Testis (tissue), 3 donors: ENCODE measurements around the gene DDR2. TPM values are rescaled to one million over a fixed set of nuclear protein-coding genes. Genes with fewer than 3 reads are reported as not detected.
"Not testable (repeated sequence)": the region's sequence is repeated elsewhere in the genome, so short reads cannot be mapped to it uniquely, and the experiment has no call there.

Source experiments
- DNase-seq: peaks from one replicate; pipeline ENCODE4 v3.0.0-alpha.2; 2019
- H3K27ac ChIP-seq, 2 donors: fragments of 200-600 bp; sonication (generic); one replicate each; pipeline ENCODE4 v1.5.1; 2019
- H3K27me3 ChIP-seq: fragments of 200-600 bp; sonication (generic); one replicate; pipeline ENCODE4 v1.5.1; 2019
- H3K36me3 ChIP-seq: fragments of 200-600 bp; sonication (generic); one replicate; pipeline ENCODE4 v1.5.1; 2017; ENCODE audit warnings: low read depth; ENCODE audit errors: missing control alignments
- H3K4me1 ChIP-seq: fragments of 200-600 bp; sonication (generic); one replicate; pipeline ENCODE4 v1.5.1; 2019
- H3K4me3 ChIP-seq, 2 donors: fragments of 200-600 bp; sonication (generic); one replicate each; pipeline ENCODE4 v1.5.1; 2017 to 2019
- H3K9me3 ChIP-seq: fragments of 200-600 bp; sonication (generic); one replicate; pipeline ENCODE4 v1.5.1; 2017
- POLR2A ChIP-seq: fragments of 450-650 bp; IDR thresholded peaks from one replicate; pipeline ENCODE4 v1.6.1; 2017; ENCODE audit warnings: antibody characterized with exemption, mild to moderate bottlenecking, moderate library complexity
- WGBS, 2 donors: methylation state at CpG; one replicate each; pipeline ENCODE4 v1.1.5; 2018; 5-methylcytosine and 5-hydroxymethylcytosine counted together
- intact Hi-C: fragments of 100-400 bp; cut with DNase I; formaldehyde crosslinking; loops from one replicate; pipeline ENCODE4 v1.15.1; 2023; ENCODE audit warnings: low total_unique reads
- polyA plus RNA-seq: library from polyadenylated mRNA; stranded (reverse); fragments of 350-450 nt; fragmentation: Illumina TruSeq; extraction: RNeasy Lipid Tissue Mini Kit (QIAGEN cat#74804); gene quantifications from one replicate; pipeline ENCODE4 v1.2.3, GENCODE V29; 2014; ENCODE audit warnings: low read depth, low replicate concordance; ENCODE audit not compliant: insufficient read depth
- total RNA-seq, 2 donors: library from RNA; depleted of rRNA; stranded (reverse); fragments of >200 nt; gene quantifications; one replicate each; pipeline ENCODE4 v1.2.3, GENCODE V29; 2016
- TF ChIP-seq, protein P1 (sequence below), 3 experiments: fragments of 450-650 bp in 2 of 3; fragments of 200-600 bp in 1 of 3; sonication (generic) in 1 of 3; IDR thresholded peaks; one replicate each; pipeline ENCODE4 v1.5.1; 2016 to 2019; ENCODE audit warnings: antibody characterized with exemption in 3 of 3, mild to moderate bottlenecking in 2 of 3, moderate library complexity in 1 of 3

Gene DDR2
- total and polyA plus RNA-seq, 3 donors from 2014 or later, result 9.0 to 13.2 (median 9.2) TPM

DNA sequence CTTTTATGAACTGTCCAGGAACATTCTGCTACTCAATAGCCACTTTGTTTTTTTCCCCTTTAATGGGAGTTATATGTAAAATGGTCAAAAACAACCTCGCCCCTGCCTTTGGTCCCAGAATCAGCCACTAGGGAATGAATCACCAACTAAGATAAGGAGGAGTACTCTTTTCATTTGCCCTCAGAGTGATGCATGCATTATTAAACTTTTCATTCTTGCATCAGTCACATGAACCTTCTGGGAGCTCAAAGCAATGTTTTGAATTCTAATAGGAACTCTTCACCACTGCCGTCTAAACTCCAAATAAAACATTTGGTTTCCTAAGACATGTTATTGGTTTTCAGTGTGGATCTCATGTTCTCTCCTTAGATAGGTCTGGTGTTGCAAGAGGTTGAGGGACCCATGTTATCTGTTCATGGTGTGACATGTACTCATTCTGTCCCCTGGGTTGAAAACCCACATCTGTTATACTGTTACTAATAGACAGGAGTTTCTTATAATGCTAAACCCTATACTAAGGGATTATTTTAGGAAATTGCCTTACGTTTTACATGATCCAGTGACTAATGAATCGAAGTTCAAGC lies 140.4 kb downstream of the DDR2 start:
- H3K27me3 ChIP-seq, result no peaks in the 10 kb centered on the region
- H3K9me3 ChIP-seq, result no peaks in the 10 kb centered on the region
- H3K4me3 ChIP-seq, result no peak overlapping the region
- no peak overlapping the region for H3K27ac ChIP-seq
- intact Hi-C loops, result no loop called here
- H3K36me3 ChIP-seq, result no peaks in the 10 kb centered on the region
- no peak for DNase-seq
- H3K4me1 ChIP-seq, result no peaks in the 10 kb centered on the region
- WGBS, 2 donors, result 86 to 91% methylated on average over 4 of the region's 4 CpGs
- TF ChIP-seq, protein P1, sequence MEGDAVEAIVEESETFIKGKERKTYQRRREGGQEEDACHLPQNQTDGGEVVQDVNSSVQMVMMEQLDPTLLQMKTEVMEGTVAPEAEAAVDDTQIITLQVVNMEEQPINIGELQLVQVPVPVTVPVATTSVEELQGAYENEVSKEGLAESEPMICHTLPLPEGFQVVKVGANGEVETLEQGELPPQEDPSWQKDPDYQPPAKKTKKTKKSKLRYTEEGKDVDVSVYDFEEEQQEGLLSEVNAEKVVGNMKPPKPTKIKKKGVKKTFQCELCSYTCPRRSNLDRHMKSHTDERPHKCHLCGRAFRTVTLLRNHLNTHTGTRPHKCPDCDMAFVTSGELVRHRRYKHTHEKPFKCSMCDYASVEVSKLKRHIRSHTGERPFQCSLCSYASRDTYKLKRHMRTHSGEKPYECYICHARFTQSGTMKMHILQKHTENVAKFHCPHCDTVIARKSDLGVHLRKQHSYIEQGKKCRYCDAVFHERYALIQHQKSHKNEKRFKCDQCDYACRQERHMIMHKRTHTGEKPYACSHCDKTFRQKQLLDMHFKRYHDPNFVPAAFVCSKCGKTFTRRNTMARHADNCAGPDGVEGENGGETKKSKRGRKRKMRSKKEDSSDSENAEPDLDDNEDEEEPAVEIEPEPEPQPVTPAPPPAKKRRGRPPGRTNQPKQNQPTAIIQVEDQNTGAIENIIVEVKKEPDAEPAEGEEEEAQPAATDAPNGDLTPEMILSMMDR (IDR thresholded peaks at IDR 0.05), result no peak
- no peak for TF ChIP-seq POLR2A

DNA sequence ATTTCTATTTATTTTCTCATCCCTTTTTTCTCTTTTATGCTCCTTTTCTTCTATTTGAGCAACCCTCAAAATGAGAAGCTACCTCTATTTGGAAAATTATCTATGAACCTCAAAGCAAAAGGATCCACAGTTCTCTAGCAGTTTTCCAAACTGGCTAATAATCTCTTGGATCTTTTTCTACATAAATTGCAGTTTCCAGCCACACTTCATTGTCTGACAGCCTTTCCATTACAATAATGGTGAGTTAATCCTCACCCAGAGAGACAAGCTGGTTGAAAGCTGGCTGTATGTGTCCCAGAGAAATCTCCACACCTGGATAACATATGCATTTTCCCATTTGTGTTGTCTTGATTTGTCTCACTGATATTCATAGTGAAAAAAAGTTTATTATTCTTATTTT lies 141.7 kb downstream of the DDR2 start:
- no peak overlapping the region for H3K4me3 ChIP-seq
- H3K27ac ChIP-seq, result no peak overlapping the region
- H3K36me3 ChIP-seq, result no peaks in the 10 kb centered on the region
- intact Hi-C loops, result no loop called here
- H3K4me1 ChIP-seq, result no peaks in the 10 kb centered on the region
- DNase-seq, result no peak
- no peaks in the 10 kb centered on the region for H3K9me3 ChIP-seq
- H3K27me3 ChIP-seq, result no peaks in the 10 kb centered on the region
- TF ChIP-seq POLR2A, result no peak
- TF ChIP-seq, protein P1 (IDR thresholded peaks at IDR 0.05), result no peak

DNA sequence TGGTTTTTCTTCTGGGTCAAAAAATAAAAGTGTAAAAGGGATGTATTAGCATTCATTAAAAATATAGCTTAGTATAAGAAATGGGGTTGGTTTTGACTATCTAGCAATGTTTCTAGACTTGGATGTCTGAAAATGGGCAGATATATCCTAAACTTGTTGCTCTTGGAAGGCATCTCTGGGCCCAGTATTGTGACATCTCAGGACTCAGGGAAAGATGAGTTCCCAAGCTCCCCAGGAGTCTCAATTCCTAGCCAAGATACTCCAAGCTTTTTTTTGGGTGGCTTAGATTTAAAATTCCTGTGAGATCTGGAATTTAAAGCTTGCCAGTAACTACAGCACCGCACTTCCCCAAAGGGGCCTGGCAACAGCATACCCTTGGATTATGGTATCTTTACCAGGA lies 146.8 kb downstream of the DDR2 start:
- WGBS, 2 donors, result 96 to 100% methylated on average over 1 of the region's 1 CpG

DNA sequence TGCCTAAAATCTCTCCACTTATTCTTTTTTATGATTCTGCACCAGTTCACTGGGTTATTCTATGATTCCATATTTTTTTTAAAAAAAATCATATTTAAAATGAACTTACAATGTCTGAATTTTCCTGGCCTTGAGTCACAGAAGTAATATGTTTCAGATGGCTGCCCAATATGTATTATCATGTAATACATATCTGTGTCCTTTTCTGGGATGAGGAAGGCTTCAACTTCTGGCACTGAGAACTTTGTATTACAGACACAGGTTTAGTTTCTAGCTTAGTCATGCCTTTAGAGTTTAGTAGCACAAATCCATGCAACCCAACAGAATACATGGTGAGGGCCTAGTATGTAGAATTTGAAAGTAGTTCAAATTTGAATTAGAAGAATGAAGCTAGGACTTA lies 150.4 kb downstream of the DDR2 start:
- H3K9me3 ChIP-seq, result no peaks in the 10 kb centered on the region
- no peaks in the 10 kb centered on the region for H3K4me1 ChIP-seq
- TF ChIP-seq, protein P1 (IDR thresholded peaks at IDR 0.05), result no peak
- no peak for TF ChIP-seq POLR2A
- no peak overlapping the region for H3K4me3 ChIP-seq
- H3K27ac ChIP-seq, result no peak overlapping the region
- H3K27me3 ChIP-seq, result no peaks in the 10 kb centered on the region
- DNase-seq, result no peak
- intact Hi-C loops, result no loop called here
- H3K36me3 ChIP-seq, result no peaks in the 10 kb centered on the region

More for the DNA sequence above, 146.8 kb downstream of the DDR2 start:
- H3K27me3 ChIP-seq, result no peaks in the 10 kb centered on the region
- H3K9me3 ChIP-seq, result no peaks in the 10 kb centered on the region
- H3K4me1 ChIP-seq, result no peaks in the 10 kb centered on the region
- no peak for DNase-seq
- TF ChIP-seq POLR2A, result no peak
- TF ChIP-seq, protein P1 (IDR thresholded peaks at IDR 0.05), result no peak
- H3K4me3 ChIP-seq, result no peak overlapping the region
- no peaks in the 10 kb centered on the region for H3K36me3 ChIP-seq
- no peak overlapping the region for H3K27ac ChIP-seq
- intact Hi-C loops, result no loop called here

DNA sequence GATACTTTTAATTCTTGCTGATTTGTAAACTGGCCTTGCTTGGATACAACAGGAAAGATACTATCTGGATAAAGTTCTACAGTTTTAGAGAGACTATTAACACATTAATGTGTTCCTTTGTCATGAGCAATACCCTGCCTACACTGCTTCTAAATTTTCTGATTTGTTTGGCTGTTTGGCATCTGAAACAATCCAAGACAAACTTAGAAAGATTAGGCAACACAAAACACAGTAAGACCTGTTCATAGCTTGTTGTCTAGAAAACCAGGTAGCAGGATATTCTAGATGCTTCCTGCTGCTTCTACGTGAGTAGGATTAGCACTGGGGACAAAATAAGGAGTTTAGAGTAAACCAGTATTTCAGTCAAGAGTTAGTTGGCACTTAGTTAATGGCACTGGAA lies 152.7 kb downstream of the DDR2 start:
- H3K36me3 ChIP-seq, H3K9me3 ChIP-seq, DNase-seq, intact Hi-C loops, H3K4me1 ChIP-seq, H3K27me3 ChIP-seq, H3K4me3 ChIP-seq: not testable (repeated sequence)
- WGBS, 2 donors, result 91 to 92% methylated on average over 1 of the region's 1 CpG
- H3K27ac ChIP-seq, result peak overlapping the region in 1 of 2 donors; percentile 15

DNA sequence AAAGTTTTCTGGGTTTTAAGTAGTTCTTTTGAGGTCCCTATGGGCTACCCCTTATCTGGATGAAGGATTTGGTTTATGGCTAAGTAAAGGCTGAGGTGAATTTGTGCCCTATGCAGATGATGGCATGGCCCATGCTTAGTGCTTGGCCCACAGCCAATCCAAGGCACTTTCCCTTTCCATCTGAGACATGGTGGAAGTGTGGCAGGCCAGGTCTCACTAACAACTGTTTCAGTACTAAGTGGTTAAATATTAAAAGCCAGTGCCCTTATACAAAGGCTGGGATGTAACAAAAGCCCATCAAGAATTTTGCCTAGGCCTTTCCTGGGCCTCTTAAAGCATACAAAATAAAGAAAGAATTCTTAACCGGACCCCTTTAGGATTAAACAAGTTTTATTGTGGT lies 156.5 kb downstream of the DDR2 start:
- H3K36me3 ChIP-seq, H3K4me3 ChIP-seq, DNase-seq, H3K4me1 ChIP-seq, H3K27me3 ChIP-seq, H3K9me3 ChIP-seq, intact Hi-C loops: not testable (repeated sequence)
- H3K27ac ChIP-seq, result peak overlapping the region in 1 of 2 donors; percentile 95
- WGBS, 2 donors, result 76 to 83% methylated on average over 1 of the region's 1 CpG

DNA sequence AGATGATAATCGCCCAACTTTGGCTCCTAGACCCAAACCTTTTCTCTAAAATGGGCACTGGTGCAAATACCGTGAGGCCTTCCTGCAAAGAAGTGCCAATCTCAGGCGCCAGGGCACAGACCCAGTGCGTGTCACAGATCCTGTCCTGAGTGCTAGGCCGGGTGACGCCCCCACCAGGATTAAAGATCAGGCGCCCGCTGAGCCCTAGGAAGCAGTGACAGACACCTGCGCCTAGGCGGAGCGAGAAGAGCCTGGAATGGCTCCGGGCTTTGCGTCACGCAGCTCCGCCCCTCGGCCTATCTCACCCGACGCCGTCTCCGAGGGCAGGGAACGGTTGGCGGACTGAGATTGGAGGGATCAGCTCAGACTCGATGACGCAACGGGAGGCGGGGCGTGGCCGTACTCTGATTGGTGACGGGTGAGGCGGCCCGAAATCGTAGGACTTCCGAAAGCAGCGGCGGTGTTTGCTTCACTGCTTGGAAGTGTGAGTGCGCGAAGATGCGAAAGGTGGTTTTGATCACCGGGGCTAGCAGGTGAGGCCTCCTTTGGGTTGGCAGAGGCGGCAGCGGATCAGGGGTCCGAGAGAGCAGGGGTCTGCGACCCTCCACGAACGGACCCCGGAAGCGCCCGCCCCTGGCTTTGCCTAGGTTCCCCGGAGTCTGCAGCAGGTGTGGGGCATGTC lies 158.2 kb downstream of the DDR2 start, which contains the start of gene HSD17B7:
Gene HSD17B7, plus strand, starts transcription at position 400 of the 682 bp plus-strand sequence. Its CDS starts 99 bp downstream, at position 499.
- H3K9me3 ChIP-seq, intact Hi-C loops, H3K36me3 ChIP-seq, H3K4me1 ChIP-seq, H3K27me3 ChIP-seq: not testable (repeated sequence)
- 1 to 8% methylated on average over 3 to 24 of the region's 49 CpGs for WGBS, 2 donors
- Histone ChIP-seq H3K4me3 (peak within 1 kb of the TSS; percentile 53 to 61), H3K27ac (peak within 1 kb of the TSS; percentile 95 to 96)
- peak; percentile 90 for DNase-seq

DNA sequence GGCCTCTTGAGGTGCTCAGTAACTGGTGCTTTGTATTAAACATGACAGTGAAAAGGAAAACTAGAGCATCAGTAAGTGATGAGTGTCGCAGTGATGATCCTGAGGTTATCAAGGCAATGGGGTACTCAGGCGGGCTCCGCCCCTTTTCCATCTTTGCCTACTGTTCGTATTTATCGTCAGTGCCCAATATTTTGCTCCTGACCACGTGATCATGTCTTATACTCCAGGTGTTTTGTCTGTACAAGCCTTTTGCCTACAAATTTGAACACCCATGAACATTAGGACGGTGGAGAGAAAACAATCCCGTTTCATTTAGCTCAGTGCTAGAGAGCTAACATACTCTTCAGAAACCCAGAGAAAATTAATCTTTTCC lies 158.7 kb downstream of the DDR2 start:
- intact Hi-C loops, DNase-seq: not testable (repeated sequence)

More for the DNA sequence above, 158.7 kb downstream of the DDR2 start:
- H3K4me3 ChIP-seq, result peak overlapping the region; percentile 53 to 61
- H3K36me3 ChIP-seq, H3K9me3 ChIP-seq, H3K4me1 ChIP-seq, H3K27me3 ChIP-seq: not testable (repeated sequence)
- 0% methylated on average over 8 of the region's 8 CpGs; no CpG with 5 or more reads in 1 of the 2 donors for WGBS, 2 donors
- peak overlapping the region in 1 of 2 donors; percentile 96 for H3K27ac ChIP-seq
